NOMO-1 (cell line): ENCODE data around the gene LUZP1.

Experiments used
- DNase-seq, 2 experiments: peaks; one replicate each; lab custom pipeline; 2025; ENCODE audit not compliant: unreplicated experiment in 2 of 2; lab: John Stamatoyannopoulos, UW

The LUZP1 gene

GRCh38 chr1:23092447-23092846 is 76.2 kb downstream of the LUZP1 start:
- no peak for DNase-seq

DNA sequence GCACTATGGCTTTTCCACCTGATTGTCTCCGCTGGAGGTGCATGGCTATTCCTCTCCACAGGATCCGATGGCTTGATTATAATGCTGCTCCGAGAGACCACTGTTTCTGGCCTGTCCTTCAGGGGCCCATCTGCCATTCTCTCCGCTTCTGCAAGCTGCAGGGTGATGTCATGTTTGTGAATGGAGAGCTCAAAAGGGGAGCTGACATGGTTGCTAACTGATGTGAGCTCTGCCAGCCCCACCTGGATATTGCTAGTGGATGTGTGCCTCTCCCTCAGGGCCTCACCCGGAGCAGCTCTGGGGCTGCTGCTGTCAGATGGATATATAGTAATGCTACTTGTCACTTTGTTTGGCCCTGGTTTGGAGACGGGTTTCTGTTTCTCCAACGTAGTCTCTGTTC is 77.1 kb downstream of the LUZP1 start:
- DNase-seq: no peak

- DNase-seq: no peak
Observed at GRCh38 chr1:23090056-23090455, 78.6 kb downstream of the LUZP1 start.

DNA sequence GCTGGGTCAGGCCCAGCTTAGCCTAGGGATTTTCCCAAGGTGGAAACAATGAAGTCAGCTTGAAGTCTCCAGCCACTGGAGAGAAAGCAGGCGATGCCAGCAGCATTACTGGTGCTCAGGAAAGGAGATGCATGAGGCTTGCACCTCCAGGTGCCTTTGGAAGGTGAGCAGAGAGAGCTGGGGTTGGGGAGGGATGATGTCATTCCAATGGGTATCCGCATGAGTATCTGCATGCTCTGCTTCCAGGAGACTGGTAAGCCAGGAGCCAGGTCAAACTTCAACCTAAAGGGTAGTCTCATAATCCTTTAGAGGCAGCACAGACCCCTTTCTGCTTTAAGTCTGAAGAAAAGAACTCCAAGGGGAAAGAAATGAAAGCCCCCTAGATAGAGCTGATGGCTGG is 80.6 kb downstream of the LUZP1 start:
- no peak for DNase-seq

- DNase-seq: no peak
Observed at GRCh38 chr1:23085696-23086095, 83.0 kb downstream of the LUZP1 start.

DNA sequence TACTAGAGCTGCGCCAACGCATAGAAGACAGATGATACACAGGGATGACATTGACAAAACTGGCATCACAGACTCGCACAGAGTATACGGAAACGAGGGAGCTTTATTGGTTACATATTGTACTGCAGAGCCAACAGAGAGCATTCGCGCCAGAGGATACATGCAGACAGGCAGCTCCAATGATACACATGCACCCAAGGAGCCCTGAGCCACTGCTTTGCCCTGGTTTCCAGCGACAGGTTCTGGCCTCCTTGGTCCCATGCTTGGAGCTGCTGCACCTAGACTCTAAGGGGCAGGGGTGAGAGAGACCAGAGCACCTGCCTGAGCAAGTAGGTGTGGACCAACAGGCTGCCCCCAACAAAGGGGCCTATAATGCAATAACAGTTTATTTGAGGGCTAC is 83.8 kb downstream of the LUZP1 start:
- DNase-seq: no peak

DNA sequence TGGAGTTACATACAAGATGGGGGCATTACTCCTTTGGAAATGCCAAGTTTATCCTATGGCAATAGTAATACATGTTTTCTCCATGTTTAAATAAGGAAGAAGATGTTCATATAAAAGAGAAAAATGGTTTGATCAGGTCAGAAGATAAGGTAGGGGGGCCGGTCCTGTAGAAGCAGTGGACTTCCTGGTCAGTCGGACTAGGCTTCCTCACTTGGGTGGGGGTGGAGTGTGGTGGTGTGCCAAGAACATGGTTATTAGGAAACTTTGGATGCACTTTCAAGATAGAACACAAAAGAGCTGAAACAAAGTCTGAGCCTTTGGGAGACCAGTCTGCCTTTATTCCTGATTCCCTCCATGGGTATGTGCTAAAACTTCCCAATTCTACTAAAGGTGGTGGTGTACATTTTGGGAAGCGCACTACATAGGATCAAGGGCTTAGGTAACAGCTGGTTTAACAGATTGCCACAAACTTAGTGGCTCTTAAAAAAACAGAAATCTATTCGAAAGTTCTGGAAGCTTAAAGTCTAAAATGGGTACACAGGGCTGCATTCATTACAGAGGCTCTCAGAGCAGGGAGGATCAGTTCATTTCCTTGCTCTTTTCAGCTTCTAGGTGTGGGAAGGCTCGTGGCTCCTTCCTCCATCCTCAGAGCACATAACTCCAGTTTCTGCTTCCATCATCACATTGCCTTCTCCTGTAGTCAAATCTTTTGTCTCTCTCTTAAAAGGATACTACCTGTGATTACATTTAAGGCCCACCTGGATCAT is 84.8 kb downstream of the LUZP1 start:
- no peak for DNase-seq

- no peak for DNase-seq
Observed at GRCh38 chr1:23081376-23081775, 87.3 kb downstream of the LUZP1 start.

GRCh38 chr1:23080885-23081284 is 87.8 kb downstream of the LUZP1 start:
- DNase-seq: no peak

DNA sequence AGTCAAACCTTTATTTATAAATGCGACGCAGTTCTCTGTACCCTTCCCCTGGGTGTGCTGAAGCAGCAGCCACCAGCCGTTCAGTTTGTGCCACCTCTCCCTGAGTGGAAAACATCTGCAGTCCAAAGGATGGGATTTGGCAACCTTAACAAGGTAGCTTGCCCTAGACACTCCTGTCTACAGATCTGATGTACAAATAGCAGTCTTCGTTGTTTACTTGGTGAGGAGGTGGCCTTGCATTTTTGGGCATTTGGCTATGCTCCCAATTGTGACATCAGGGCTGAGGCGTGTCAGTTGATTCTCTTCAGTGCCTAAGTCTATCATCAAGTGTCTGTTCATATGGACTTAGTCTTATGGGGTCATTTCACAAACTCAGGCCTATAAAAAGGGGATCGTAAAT is 89.6 kb downstream of the LUZP1 start:
- no peak for DNase-seq

DNA sequence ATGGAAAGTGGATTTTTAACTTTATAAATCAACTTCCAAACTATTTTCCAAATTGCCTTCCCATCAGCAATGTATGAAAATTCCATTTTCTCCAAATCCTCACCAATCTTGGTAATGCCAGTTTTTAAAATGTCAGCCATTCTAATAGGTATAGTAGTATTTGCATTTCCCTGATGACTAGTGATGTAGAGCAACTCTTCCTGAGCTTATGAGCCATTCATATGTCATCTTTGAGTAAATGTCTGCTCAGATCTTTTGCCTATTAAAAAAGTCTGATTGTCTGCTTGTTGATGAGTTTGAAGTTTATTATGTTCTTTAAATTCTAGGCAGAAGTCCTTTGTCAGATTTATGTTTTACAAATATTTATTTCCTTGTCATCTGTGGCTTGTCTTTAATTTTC is 94.6 kb downstream of the LUZP1 start:
- DNase-seq: no peak

DNA sequence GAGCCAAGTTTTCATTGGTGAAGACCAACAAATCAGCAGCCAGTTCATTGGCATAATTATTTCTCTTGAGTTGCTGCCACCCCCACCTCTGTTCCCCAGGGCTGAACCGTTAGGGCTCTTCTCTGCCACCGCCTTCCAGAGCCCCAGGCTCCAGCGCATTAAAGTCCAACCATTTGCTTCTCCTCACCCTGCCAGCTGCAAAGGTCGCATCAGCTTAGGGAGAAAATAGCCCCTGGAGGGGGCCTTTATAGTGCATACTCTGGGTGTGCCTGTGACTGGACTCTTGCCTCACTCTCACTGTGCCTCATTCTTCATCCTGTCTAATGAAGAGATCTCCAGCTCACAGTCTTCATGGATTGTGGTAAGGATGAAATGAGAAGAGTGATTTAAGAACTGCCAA is 99.0 kb downstream of the LUZP1 start:
- DNase-seq: no peak

DNA sequence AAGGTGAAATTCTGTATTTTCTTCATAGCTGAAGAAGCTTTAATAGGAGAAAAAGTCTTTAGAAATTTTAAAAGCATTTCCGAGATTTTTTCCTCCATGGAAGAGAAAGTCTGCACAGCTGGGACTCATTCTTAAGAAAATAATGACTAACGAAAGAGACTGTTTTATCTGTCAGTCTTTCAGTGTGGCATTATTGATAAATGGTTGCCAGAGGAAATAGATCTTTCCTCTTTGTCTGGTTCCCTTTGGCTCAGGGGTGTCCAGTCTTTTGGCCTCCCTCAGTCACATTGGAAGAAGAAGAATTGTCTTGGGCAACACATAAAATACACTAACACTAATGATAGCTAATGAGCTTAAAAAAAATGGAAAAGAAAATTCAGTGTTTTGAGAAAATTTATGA is 99.5 kb downstream of the LUZP1 start:
- no peak for DNase-seq

GRCh38 chr1:23066075-23066474 is 102.6 kb downstream of the LUZP1 start:
- DNase-seq: no peak

- no peak for DNase-seq
Observed at GRCh38 chr1:23065385-23065784, 103.3 kb downstream of the LUZP1 start.

DNA sequence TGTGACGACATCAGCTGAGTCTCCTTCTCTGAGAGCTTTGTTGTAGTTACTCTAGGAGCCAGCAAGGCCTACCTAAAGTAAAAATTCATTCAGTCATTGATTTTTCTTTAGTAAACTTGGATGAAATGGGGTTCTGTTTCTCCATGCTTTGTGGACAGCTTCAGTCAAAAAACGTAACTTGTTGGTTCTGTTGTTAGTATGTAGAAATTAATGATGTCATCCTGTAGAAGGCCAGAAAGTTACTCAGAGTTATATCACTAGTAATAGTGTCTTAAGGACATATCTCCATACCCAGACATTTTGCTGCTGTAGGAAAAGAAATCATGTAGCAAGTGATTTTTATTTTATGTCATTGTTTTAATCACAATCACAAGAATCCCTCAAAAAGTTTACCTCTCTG is 106.4 kb downstream of the LUZP1 start:
- no peak for DNase-seq

- DNase-seq: no peak
Observed at GRCh38 chr1:23057301-23057700, 111.4 kb downstream of the LUZP1 start.

GRCh38 chr1:23051290-23051909 is 117.3 kb downstream of the LUZP1 start:
- DNase-seq: no peak

DNA sequence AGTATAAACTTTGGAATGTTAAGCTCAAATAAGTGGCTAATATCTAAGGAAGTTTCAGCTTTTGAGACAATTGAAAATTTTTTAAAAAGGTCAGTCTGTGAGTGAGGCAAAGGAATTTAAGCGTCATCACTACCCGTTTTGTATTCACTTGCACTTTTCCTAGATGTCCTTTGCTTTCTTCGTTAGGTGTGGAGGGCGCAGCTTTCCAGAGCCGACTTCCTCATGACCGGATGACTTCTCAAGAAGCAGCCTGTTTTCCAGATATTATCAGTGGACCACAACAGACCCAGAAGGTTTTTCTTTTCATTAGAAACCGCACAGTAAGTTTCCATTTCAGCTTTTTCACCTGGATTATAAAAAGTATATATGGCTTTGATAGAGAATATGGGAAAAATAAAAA is 118.5 kb downstream of the LUZP1 start:
- no peak for DNase-seq

DNA sequence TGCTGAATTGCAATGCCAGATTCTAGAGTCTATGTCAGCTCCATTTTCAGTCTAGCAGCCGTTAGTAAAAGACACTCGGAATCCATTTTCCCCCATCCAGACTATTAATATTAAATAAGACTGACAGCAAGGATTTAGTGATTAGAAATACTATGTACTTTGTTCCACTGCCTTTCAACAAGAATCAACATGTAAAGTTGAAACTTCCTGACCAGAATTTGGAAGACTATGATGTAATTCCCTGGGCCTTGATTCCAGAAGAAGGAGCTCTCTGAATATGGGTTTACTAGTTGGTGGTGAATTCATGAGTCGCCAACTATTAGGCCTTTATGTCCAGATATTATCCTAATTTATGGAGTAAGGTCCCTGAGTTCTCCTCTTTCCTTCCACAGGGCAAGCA is 124.6 kb downstream of the LUZP1 start:
- no peak for DNase-seq

DNA sequence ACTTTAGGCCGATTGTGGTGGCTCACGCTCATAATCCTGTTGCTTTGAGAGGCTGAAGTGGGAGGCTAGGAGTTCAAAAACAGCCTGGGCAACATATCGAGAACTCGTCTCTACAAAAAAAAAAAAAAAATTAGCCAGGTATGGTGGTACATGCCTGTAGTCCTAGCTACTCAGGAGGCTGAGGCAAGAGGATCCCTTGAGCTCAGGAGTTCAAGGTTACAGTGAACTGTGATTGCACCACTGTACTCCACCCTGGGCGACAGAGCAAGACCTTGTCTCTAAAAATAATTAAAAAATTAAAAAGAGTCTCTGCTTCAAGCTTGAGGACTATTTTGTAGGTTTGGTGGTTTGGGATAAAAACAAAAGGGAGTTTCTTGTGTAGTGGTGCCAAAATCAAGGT is 128.1 kb downstream of the LUZP1 start:
- no peak for DNase-seq

DNA sequence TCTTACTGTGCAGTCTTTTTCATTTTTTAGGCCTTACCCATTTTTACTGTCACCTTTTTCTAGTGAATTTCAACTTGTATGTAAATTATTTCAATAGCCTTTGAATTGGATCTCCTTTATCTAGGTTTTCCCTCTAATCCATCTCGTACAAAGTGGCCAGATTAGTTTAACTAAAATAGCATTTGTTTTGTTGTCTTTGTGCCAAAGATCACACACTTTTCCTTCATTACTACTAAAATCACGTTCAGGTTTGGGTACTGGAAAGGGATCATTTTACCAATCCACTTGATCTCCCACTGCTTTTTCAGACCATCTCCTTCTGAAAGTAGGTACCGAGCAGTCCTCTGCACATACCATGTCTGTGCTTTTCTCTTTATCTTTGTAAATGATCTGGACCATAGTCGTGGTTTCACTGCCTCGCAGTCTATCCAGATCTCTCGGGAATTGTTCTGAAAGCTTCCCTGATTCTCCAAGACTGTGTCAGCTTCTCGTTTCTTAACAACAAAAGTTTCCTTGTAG is 129.3 kb downstream of the LUZP1 start:
- no peak for DNase-seq
